H1 (cell line): Measurements from ENCODE around the gene P2RY13. TPM values are rescaled to one million over a fixed set of nuclear protein-coding genes. Genes with fewer than 3 reads are reported as not detected.

Source experiments
- CTCF ChIA-PET: fragments of 300-600 bp; sonication (Branson Sonifier 250); formaldehyde crosslinking; loops from one replicate; lab custom pipeline; 2021; ENCODE audit not compliant: partially characterized antibody; lab: Charles Lee
- POLR2A ChIA-PET: fragments of 300-600 bp; sonication (Branson Sonifier 250); formaldehyde crosslinking; loops from one replicate; lab custom pipeline; 2021; ENCODE audit warnings: inconsistent platforms; ENCODE audit not compliant: partially characterized antibody; lab: Charles Lee
- DNase-seq, 2 experiments: peaks; one replicate each; pipeline versions ENCODE4 v3.0.0 to v3.0.0-alpha.2; 2010 to 2022; ENCODE audit warnings: low spot score in 2 of 2, low read depth in 1 of 2, mixed read lengths in 1 of 2
- FAIRE-seq: peaks from 2 replicates; lab custom pipeline; 2011; peaks lifted over from hg19 to GRCh38; lab: Jason Lieb, UNC
- H2AFZ ChIP-seq: 2 replicates; pipeline ENCODE4 v1.8.1; 2012; ENCODE audit warnings: low read length, inconsistent platforms
- H2AK5ac ChIP-seq: 2 replicates; pipeline ENCODE4 v1.6.1; 2013; ENCODE audit warnings: low read depth, low read length
- H2BK120ac ChIP-seq: replicated peaks from 2 replicates; pipeline ENCODE3; 2013; ENCODE audit warnings: low read depth, low read length, inconsistent platforms
- H2BK12ac ChIP-seq: 2 replicates; pipeline ENCODE4 v1.6.1; 2013; ENCODE audit warnings: low read depth, low read length
- H2BK15ac ChIP-seq: 2 replicates; pipeline ENCODE4 v1.6.1; 2013; ENCODE audit warnings: low read length
- H2BK20ac ChIP-seq: 2 replicates; pipeline ENCODE4 v1.6.1; 2013; ENCODE audit warnings: low read length
- H2BK5ac ChIP-seq: 2 replicates; pipeline ENCODE4 v1.6.1; 2013; ENCODE audit warnings: low read depth, low read length
- H3K14ac ChIP-seq: 2 replicates; pipeline ENCODE4 v1.6.1; 2013; ENCODE audit warnings: inconsistent platforms; ENCODE audit not compliant: insufficient read length
- H3K18ac ChIP-seq: 2 replicates; pipeline ENCODE4 v1.6.1; 2013; ENCODE audit warnings: low read length; ENCODE audit errors: extremely low read depth
- H3K23ac ChIP-seq: 2 replicates; pipeline ENCODE4 v1.6.1; 2013; ENCODE audit warnings: inconsistent platforms; ENCODE audit not compliant: insufficient read length
- H3K23me2 ChIP-seq: 2 replicates; pipeline ENCODE4 v1.6.1; 2013; ENCODE audit warnings: low read depth, low read length
- H3K27ac ChIP-seq: 2 replicates; pipeline ENCODE4 v1.6.1; 2011; ENCODE audit warnings: low read depth, low read length, inconsistent platforms
- H3K27me3 ChIP-seq, 4 experiments: replicated peaks in 1 of 4; 1 replicate in 1 of 4; 2 replicates in 3 of 4; pipeline versions ENCODE4 v1.6.1 to v1.8.1; 2011 to 2013; ENCODE audit warnings: low read length in 3 of 4, mild to moderate bottlenecking in 3 of 4, inconsistent platforms in 2 of 4, mixed read lengths in 2 of 4, moderate library complexity in 1 of 4; ENCODE audit not compliant: control insufficient read depth in 3 of 4, insufficient read depth in 3 of 4; ENCODE audit errors: extremely low read depth in 1 of 4
- H3K36me3 ChIP-seq, 4 experiments: 2 replicates each; pipeline versions ENCODE4 v1.6.1 to v1.8.1; 2011 to 2013; ENCODE audit warnings: mild to moderate bottlenecking in 4 of 4, low read length in 3 of 4, moderate library complexity in 2 of 4, control low read depth in 1 of 4, inconsistent platforms in 1 of 4; ENCODE audit not compliant: insufficient read depth in 4 of 4, control insufficient read depth in 2 of 4
- H3K4ac ChIP-seq: replicated peaks from 2 replicates; pipeline ENCODE3; 2013; ENCODE audit warnings: low read length, low read depth, mixed read lengths, inconsistent platforms; ENCODE audit not compliant: insufficient read length
- H3K4me1 ChIP-seq, 4 experiments: replicated peaks in 1 of 4; 1 replicate in 1 of 4; 2 replicates in 3 of 4; pipeline versions ENCODE4 v1.6.1 to v1.8.1; 2011 to 2013; ENCODE audit warnings: low read length in 3 of 4, inconsistent platforms in 2 of 4, mixed read lengths in 1 of 4; ENCODE audit not compliant: insufficient read depth in 4 of 4, control insufficient read depth in 3 of 4
- H3K4me2 ChIP-seq, 2 experiments: 2 replicates each; pipeline versions ENCODE4 v1.6.1 to v1.8.1; 2011 to 2013; ENCODE audit warnings: low read depth in 2 of 2, low read length in 2 of 2, control low read depth in 1 of 2, inconsistent platforms in 1 of 2, mild to moderate bottlenecking in 1 of 2; ENCODE audit not compliant: insufficient read depth in 1 of 2
- H3K4me3 ChIP-seq, 4 experiments: fragments of 200-600, 300-600 bp in 1 of 4; sonication (generic), shearing (Covaris generic), sonication (Bioruptor Twin) in 1 of 4; 2 replicates each; pipeline versions ENCODE4 v1.5.1 to v1.8.1; 2011 to 2016; ENCODE audit warnings: low read length in 4 of 4, low read depth in 3 of 4, control low read depth in 2 of 4, inconsistent platforms in 2 of 4, mild to moderate bottlenecking in 2 of 4, mixed read lengths in 1 of 4, moderate library complexity in 1 of 4; ENCODE audit not compliant: insufficient read depth in 2 of 4; ENCODE audit errors: extremely low read depth in 1 of 4
- H3K56ac ChIP-seq: replicated peaks from 2 replicates; pipeline ENCODE3; 2013; ENCODE audit warnings: low read depth, mild to moderate bottlenecking, mixed read lengths, low read length, inconsistent platforms; ENCODE audit not compliant: insufficient read length
- H3K79me1 ChIP-seq: 2 replicates; pipeline ENCODE4 v1.6.1; 2013; ENCODE audit warnings: low read depth, low read length, control low read depth
- H3K79me2 ChIP-seq, 2 experiments: 2 replicates each; pipeline versions ENCODE4 v1.6.1 to v1.8.1; 2012 to 2013; ENCODE audit warnings: low read length in 2 of 2, mild to moderate bottlenecking in 2 of 2, inconsistent platforms in 1 of 2; ENCODE audit not compliant: insufficient read depth in 2 of 2, control insufficient read depth in 1 of 2
- H3K9ac ChIP-seq, 4 experiments: replicated peaks in 1 of 4; 1 replicate in 1 of 4; 2 replicates in 3 of 4; pipeline versions ENCODE4 v1.6.1 to v1.8.1; 2011 to 2013; ENCODE audit warnings: low read depth in 3 of 4, low read length in 3 of 4, control low read depth in 2 of 4, mild to moderate bottlenecking in 2 of 4, moderate library complexity in 2 of 4, inconsistent platforms in 1 of 4; ENCODE audit errors: extremely low read depth in 1 of 4
- H3K9me3 ChIP-seq, 2 experiments: 2 replicates each; pipeline versions ENCODE4 v1.6.1 to v1.8.1; 2012 to 2013; ENCODE audit warnings: mild to moderate bottlenecking in 2 of 2, moderate library complexity in 2 of 2, control low read depth in 1 of 2, inconsistent platforms in 1 of 2, low read depth in 1 of 2, low read length in 1 of 2, mixed read lengths in 1 of 2; ENCODE audit not compliant: insufficient read depth in 2 of 2
- H4K20me1 ChIP-seq, 2 experiments: replicated peaks in 1 of 2; 2 replicates each; pipeline versions ENCODE3 to v1.8.1; 2011 to 2013; ENCODE audit warnings: inconsistent platforms in 2 of 2, low read length in 2 of 2, mild to moderate bottlenecking in 1 of 2; ENCODE audit not compliant: insufficient read depth in 2 of 2, control insufficient read depth in 1 of 2
- H4K5ac ChIP-seq: 2 replicates; pipeline ENCODE4 v1.6.1; 2013; ENCODE audit warnings: low read length, low read depth, mixed read lengths, inconsistent platforms; ENCODE audit not compliant: insufficient read length
- H4K8ac ChIP-seq: 2 replicates; pipeline ENCODE4 v1.8.0; 2013; ENCODE audit warnings: mild to moderate bottlenecking, moderate library complexity, low read length, inconsistent platforms; ENCODE audit not compliant: insufficient read depth; ENCODE audit errors: extremely low read depth
- H4K91ac ChIP-seq: replicated peaks from 2 replicates; pipeline ENCODE3; 2013; ENCODE audit warnings: low read length, mixed read lengths, inconsistent platforms; ENCODE audit not compliant: insufficient read length
- CEBPB ChIP-seq: IDR thresholded peaks from 2 replicates; pipeline ENCODE4 v1.6.1; 2012; ENCODE audit warnings: low read depth, low read length
- HDAC6 ChIP-seq: IDR thresholded peaks from one replicate; pipeline ENCODE4 v1.7.1; 2012; ENCODE audit warnings: low read depth, mild to moderate bottlenecking, inconsistent platforms, low read length, moderate library complexity
- KDM1A ChIP-seq: fragments of 200-600, 300-600 bp; sonication (generic); IDR thresholded peaks from 2 replicates; pipeline ENCODE4 v1.7.1; 2016; ENCODE audit warnings: mild to moderate bottlenecking, low read length, borderline replicate concordance
- SP1 ChIP-seq: IDR thresholded peaks from 2 replicates; pipeline ENCODE4 v1.6.1; 2011; ENCODE audit warnings: low read depth, low read length
- TEAD4 ChIP-seq: IDR thresholded peaks from 2 replicates; pipeline ENCODE4 v1.6.1; 2012; ENCODE audit warnings: low read depth, low read length, inconsistent platforms, mixed read lengths
- WGBS, 2 experiments: shearing (Covaris generic) in 1 of 2; methylation state at CpG; one replicate each; pipeline versions ENCODE4 v1.1.6 to v1.1.7; 2013 to 2015; ENCODE audit warnings: low lambda C conversion rate in 2 of 2, mixed read lengths in 2 of 2, inconsistent platforms in 1 of 2, low coverage in 1 of 2, missing lambda C conversion rate in 1 of 2; ENCODE audit not compliant: insufficient replicate concordance in 2 of 2, insufficient coverage in 1 of 2, insufficient read length in 1 of 2; ENCODE audit errors: extremely low coverage in 1 of 2, missing lambda C conversion rate in 1 of 2; 5-methylcytosine and 5-hydroxymethylcytosine counted together
- polyA plus RNA-seq, 7 experiments: library from polyadenylated mRNA; depleted of rRNA in 3 of 7; stranded (reverse) in 5 of 7; unstranded in 2 of 7; fragments of >200 nt in 5 of 7; fragments of 200-250 nt in 2 of 7; gene quantifications; 1 replicate in 5 of 7; 2 replicates in 1 of 7; 4 replicates in 1 of 7; pipeline versions ENCODE4 v1.2.1 to v1.2.3, GENCODE V29; 2011 to 2013; ENCODE audit warnings: missing spikeins in 2 of 7, mixed read lengths in 2 of 7
- total RNA-seq: library from RNA; stranded (reverse); fragmentation: NEBNext Ultra II Directional; extraction: Animal tissue kit (Norgen Biotek cat#: 25700); gene quantifications from 2 replicates; pipeline ENCODE4 v1.2.1, GENCODE V29; 2021
- TF ChIP-seq, protein P1 (sequence below): IDR thresholded peaks from 2 replicates; pipeline ENCODE4 v1.6.1; 2012; ENCODE audit warnings: inconsistent platforms

The P2RY13 gene
- total and polyA plus RNA-seq, 2 of the 8 experiments (the other 6 are each of a cell fraction or from before 2014, with no cell fraction given): not detected

DNA sequence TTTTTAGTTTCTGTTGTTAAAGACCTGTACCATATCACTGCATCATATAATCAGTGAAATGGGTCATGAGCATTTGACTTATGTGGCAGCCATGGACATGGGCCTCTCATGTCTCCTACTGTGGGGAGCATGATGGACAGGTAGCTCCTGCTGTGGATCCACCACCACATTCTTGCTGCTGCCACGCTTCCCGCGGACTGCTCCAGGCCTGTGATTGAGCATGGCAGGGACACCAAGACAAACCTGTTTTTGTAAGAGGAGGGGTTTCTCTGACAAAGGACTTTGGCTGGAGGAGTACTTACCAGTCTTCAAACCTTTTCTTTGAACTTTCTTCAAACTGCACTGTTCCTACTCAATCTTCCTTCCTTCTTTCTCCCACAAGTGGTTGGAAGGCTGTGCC, 33.1 kb downstream of the P2RY13 start:
- H3K4ac ChIP-seq: no peak overlapping the region
- no peaks in the 10 kb centered on the region for H3K79me2 ChIP-seq
- H3K23ac ChIP-seq: no peak overlapping the region
- no peak overlapping the region for H3K56ac ChIP-seq
- no peaks in the 10 kb centered on the region for H3K23me2 ChIP-seq
- peaks cover 0 to 5% (median 0%) of the 10 kb centered on the region in 4 experiments; a peak in 1 of 7 replicates for H3K4me1 ChIP-seq
- H2AFZ ChIP-seq: no peak overlapping the region
- H3K27me3 ChIP-seq: no peaks in the 10 kb centered on the region
- no peak overlapping the region for H3K4me3 ChIP-seq
- H3K9me3 ChIP-seq: no peaks in the 10 kb centered on the region
- H4K91ac ChIP-seq: no peak overlapping the region
- H4K8ac ChIP-seq: no peak overlapping the region
- H3K9ac ChIP-seq: no peak overlapping the region
- no peak overlapping the region for H4K5ac ChIP-seq
- 89% methylated on average over 3 of the region's 3 CpGs; no CpG with 5 or more reads in 1 of the 2 experiments for WGBS, 2 experiments
- ChIA-PET CTCF (no interaction called here), POLR2A (no interaction called here)
- DNase-seq (no peak), FAIRE-seq (peak; percentile 39)
- no peak overlapping the region for H3K18ac ChIP-seq
- TF ChIP-seq, protein P1, sequence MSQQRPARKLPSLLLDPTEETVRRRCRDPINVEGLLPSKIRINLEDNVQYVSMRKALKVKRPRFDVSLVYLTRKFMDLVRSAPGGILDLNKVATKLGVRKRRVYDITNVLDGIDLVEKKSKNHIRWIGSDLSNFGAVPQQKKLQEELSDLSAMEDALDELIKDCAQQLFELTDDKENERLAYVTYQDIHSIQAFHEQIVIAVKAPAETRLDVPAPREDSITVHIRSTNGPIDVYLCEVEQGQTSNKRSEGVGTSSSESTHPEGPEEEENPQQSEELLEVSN: no peak
- no peak for TF ChIP-seq HDAC6
- peak; percentile 25; the same call in 1 of the 2 replicates for TF ChIP-seq TEAD4
- 0 out of 2 replicates have a peak, but pooled peaks have one; percentile 27 for TF ChIP-seq SP1
- no peak for TF ChIP-seq KDM1A
- TF ChIP-seq CEBPB: no peak
- H2BK120ac ChIP-seq: no peak overlapping the region
- no peak overlapping the region for H3K4me2 ChIP-seq
- no peak overlapping the region for H2BK12ac ChIP-seq
- no peak overlapping the region for H2AK5ac ChIP-seq
- H3K36me3 ChIP-seq: no peaks in the 10 kb centered on the region
- no peak overlapping the region for H3K27ac ChIP-seq
- H2BK5ac ChIP-seq: no peak overlapping the region
- H3K79me1 ChIP-seq: no peaks in the 10 kb centered on the region
- no peaks in the 10 kb centered on the region for H4K20me1 ChIP-seq
- H2BK20ac ChIP-seq: no peak overlapping the region
- no peak overlapping the region for H3K14ac ChIP-seq
- no peak overlapping the region for H2BK15ac ChIP-seq
